Astrocyte of the spinal cord (primary cell): ENCODE data around the gene LAMB1.

ENCODE experiments used
- DNase-seq: peaks from one replicate; pipeline ENCODE4 v3.0.0; 2011; ENCODE audit warnings: low read depth, low spot score
- H3K4me3 ChIP-seq: 2 replicates; pipeline ENCODE4 v1.5.1; 2011; ENCODE audit warnings: low read depth, mild to moderate bottlenecking, low read length, moderate library complexity
- in situ Hi-C: cut with HindIII; loops from 2 replicates; pipeline ENCODE4 v1.10.0; 2017; ENCODE audit warnings: low sequenced_read_pairs
- TF ChIP-seq, protein P1 (sequence below): IDR thresholded peaks from 2 replicates; pipeline ENCODE4 v1.5.1; 2012; ENCODE audit warnings: low read depth, mild to moderate bottlenecking, low read length, inconsistent platforms

The LAMB1 gene

DNA sequence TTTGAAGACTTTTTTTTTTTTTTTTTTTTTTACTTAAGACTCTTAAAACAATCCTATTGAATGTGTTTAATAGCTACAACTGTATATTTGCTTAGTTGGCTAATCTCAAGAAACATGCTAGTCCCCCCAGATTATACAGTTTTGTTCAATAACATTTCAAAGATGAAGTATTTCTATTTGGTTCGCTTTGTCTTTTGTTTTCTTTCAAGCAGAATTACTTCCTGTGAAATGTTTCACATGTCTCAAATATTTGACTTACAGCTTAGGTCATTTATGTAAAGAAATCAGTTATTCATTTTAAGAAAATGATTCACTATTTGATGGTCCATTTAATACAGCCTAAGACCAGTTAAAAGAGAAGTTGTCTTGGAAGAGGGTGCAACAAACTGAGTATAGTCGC, 12.8 kb upstream of the LAMB1 start:
- in situ Hi-C loops = no loop called here
- no peak overlapping the region for H3K4me3 ChIP-seq
- DNase-seq = peak; percentile 41
- TF ChIP-seq, protein P1, sequence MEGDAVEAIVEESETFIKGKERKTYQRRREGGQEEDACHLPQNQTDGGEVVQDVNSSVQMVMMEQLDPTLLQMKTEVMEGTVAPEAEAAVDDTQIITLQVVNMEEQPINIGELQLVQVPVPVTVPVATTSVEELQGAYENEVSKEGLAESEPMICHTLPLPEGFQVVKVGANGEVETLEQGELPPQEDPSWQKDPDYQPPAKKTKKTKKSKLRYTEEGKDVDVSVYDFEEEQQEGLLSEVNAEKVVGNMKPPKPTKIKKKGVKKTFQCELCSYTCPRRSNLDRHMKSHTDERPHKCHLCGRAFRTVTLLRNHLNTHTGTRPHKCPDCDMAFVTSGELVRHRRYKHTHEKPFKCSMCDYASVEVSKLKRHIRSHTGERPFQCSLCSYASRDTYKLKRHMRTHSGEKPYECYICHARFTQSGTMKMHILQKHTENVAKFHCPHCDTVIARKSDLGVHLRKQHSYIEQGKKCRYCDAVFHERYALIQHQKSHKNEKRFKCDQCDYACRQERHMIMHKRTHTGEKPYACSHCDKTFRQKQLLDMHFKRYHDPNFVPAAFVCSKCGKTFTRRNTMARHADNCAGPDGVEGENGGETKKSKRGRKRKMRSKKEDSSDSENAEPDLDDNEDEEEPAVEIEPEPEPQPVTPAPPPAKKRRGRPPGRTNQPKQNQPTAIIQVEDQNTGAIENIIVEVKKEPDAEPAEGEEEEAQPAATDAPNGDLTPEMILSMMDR = no peak

DNA sequence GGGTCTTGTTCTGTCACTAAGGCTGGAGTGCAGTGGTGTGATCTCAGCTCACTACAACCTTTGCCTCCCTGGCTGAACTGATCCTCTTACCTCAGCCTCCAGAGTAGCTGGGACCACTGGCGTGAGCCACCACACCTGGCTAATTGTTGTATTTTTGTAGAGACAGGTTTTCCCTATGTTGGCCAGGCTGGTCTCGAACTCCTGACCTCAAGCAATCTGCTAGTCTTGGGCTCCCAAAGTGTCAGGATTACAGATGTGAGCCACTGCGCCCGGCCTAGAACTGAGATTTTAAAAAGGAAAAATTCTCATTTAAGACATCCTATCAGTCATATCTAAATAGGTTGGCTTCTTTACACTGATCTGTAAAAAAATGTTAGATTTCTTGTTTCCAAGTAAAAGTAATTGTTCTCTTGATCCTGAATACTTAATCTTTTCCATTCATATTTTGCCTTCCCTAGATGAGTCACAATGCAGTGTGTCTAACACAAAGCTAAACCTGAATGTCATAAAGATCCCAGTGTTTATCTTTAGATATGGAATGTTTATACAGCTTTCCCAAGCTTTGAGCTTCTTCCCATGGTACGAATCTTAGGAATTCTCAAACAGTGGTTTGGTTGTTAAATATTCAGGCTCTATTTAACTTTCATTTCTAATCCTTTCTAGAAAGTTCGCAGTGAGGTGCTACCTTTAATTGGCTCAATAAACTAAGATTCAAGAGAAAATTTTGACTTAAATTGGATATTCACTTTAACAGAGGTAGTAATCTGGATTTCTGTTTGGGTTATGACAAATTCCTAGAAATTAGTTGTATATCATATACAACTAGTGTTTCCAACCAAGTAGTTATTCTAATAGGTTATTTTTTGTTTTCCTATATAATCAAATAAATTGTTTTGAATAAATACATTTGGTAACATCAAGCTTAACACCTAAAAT, 12.1 kb upstream of the LAMB1 start:
- TF ChIP-seq, protein P1 = no peak
- peak; percentile 79 for DNase-seq
- in situ Hi-C loops = no loop called here
- no peak overlapping the region for H3K4me3 ChIP-seq

DNA sequence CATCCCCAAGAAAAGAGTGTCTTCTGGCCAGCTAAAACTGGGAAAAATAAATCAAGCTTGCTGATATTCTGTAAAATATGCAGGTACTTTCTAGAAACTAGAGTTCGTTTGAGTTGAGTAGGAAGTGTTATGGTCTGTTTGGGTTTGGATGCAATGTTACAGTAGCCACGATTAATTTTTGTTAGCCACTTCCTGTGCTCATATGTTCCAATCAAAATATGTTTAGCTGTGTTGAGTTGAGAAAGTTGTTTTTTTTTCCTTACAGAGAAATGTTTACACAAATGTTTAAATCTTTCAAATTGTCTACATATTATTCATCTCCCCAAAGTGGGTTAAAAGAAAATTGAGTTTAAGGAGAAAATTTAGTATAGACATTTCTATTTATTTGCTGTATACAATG, 11.3 kb upstream of the LAMB1 start:
- in situ Hi-C loops = no loop called here
- TF ChIP-seq, protein P1 = no peak
- H3K4me3 ChIP-seq = no peak overlapping the region
- peak; percentile 20 for DNase-seq

DNA sequence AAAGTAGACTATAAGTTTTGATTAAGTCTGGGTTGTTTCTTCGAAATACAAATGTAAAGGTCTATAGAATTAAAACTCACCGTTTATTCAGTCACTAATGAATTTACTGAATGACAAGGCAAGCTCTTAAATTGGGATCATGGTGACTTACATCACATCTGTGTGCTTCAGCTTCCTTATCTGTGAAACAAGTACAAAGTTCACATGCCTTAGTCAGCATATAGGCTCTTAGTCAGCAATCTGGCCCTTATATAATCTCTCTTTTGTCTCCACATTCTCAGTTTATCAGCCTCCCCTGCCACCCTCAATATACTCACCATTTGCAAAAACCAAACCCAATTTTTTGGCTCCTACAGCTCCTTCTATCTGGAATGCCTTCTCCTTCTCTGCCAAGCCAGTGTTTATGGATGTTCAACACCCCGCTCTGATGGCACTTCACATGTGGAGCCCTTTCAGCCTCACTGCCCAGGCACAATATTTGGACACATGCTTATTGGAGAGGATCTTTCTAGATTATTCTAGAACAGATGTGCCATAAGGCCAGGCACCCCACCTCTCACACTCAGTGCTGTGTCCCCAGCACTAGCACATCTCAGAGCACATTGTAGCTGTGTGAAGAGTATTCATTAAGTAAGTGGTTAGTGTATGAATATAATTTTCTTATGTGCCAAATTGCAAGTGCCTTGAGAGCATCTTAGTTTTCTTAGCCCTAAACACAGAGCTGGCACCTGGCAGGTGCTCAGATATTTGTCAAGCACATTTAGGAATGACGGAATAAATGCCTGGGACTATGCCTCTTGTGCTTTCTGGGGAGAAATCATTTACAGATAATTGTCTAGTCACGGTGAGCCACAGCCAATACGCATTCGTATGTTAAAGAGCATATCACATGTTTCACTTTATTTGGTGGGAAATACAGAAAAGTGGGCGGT, 9.8 kb upstream of the LAMB1 start:
- in situ Hi-C loops = no loop called here

DNA sequence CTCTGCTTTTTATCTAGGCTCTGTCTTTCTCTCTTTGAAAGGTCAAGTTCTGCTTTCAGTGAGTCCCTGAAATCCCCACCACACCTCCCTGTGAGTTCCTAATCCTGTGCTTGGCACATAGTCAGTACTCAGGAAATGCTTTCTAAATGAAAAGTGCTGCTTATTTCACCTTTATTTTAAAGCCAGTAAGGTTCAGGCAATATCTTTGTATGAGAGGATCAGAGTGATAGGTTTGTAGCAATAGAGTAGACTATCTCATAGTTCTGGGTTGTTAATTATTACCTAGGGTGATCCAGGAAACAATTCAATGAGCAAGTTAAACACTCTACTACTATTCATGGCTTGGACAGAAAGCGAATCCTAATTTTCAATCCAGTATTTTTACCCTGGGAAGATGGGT, 7.4 kb upstream of the LAMB1 start:
- TF ChIP-seq, protein P1 = no peak
- no peak for DNase-seq
- in situ Hi-C loops = no loop called here
- H3K4me3 ChIP-seq = no peak overlapping the region

More for the DNA sequence above, 9.8 kb upstream of the LAMB1 start:
- DNase-seq = peak; percentile 25
- TF ChIP-seq, protein P1 = no peak
- H3K4me3 ChIP-seq = no peak overlapping the region

DNA sequence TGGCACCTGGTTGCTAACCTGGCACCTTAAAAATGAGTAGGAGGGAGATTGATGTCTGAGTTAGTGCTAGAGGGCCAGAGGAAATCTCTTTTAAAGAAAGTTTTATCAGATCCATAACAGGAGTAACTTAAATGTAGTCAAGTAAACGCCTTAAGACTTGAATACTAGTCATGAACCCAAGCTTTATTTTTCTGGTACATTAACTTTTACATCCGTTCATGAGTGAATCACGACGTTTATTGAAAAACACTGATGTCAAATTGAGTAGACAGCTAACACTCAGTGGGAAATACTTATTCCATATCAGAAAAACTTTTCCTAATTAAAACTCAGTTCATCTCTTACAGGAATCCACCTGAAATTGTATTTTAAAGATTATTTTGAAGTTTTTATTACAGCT, 6.9 kb upstream of the LAMB1 start:
- TF ChIP-seq, protein P1 = no peak
- DNase-seq = no peak
- in situ Hi-C loops = no loop called here
- H3K4me3 ChIP-seq = no peak overlapping the region
